H1 (cell line): ENCODE measurements around the gene SH3PXD2A. TPM values are rescaled to one million over a fixed set of nuclear protein-coding genes. Genes with fewer than 3 reads are reported as not detected.
A peak's percentile ranks its signal among the peaks of the same experiment; 100 is the strongest.

ENCODE experiments used
- CTCF ChIA-PET: fragments of 300-600 bp; sonication (Branson Sonifier 250); formaldehyde crosslinking; loops from one replicate; lab custom pipeline; 2021; ENCODE audit not compliant: partially characterized antibody; lab: Charles Lee
- POLR2A ChIA-PET: fragments of 300-600 bp; sonication (Branson Sonifier 250); formaldehyde crosslinking; loops from one replicate; lab custom pipeline; 2021; ENCODE audit warnings: inconsistent platforms; ENCODE audit not compliant: partially characterized antibody; lab: Charles Lee
- DNase-seq, 2 experiments: peaks; one replicate each; pipeline versions ENCODE4 v3.0.0 to v3.0.0-alpha.2; 2010 to 2022; ENCODE audit warnings: low spot score in 2 of 2, low read depth in 1 of 2, mixed read lengths in 1 of 2
- FAIRE-seq: peaks from 2 replicates; lab custom pipeline; 2011; peaks lifted over from hg19 to GRCh38; lab: Jason Lieb, UNC
- H2AFZ ChIP-seq: 2 replicates; pipeline ENCODE4 v1.8.1; 2012; ENCODE audit warnings: low read length, inconsistent platforms
- H2AK5ac ChIP-seq: 2 replicates; pipeline ENCODE4 v1.6.1; 2013; ENCODE audit warnings: low read depth, low read length
- H2BK120ac ChIP-seq: replicated peaks from 2 replicates; pipeline ENCODE3; 2013; ENCODE audit warnings: low read depth, low read length, inconsistent platforms
- H2BK12ac ChIP-seq: 2 replicates; pipeline ENCODE4 v1.6.1; 2013; ENCODE audit warnings: low read depth, low read length
- H2BK15ac ChIP-seq: 2 replicates; pipeline ENCODE4 v1.6.1; 2013; ENCODE audit warnings: low read length
- H2BK20ac ChIP-seq: 2 replicates; pipeline ENCODE4 v1.6.1; 2013; ENCODE audit warnings: low read length
- H2BK5ac ChIP-seq: 2 replicates; pipeline ENCODE4 v1.6.1; 2013; ENCODE audit warnings: low read depth, low read length
- H3K14ac ChIP-seq: 2 replicates; pipeline ENCODE4 v1.6.1; 2013; ENCODE audit warnings: inconsistent platforms; ENCODE audit not compliant: insufficient read length
- H3K18ac ChIP-seq: 2 replicates; pipeline ENCODE4 v1.6.1; 2013; ENCODE audit warnings: low read length; ENCODE audit errors: extremely low read depth
- H3K23ac ChIP-seq: 2 replicates; pipeline ENCODE4 v1.6.1; 2013; ENCODE audit warnings: inconsistent platforms; ENCODE audit not compliant: insufficient read length
- H3K23me2 ChIP-seq: 2 replicates; pipeline ENCODE4 v1.6.1; 2013; ENCODE audit warnings: low read depth, low read length
- H3K27ac ChIP-seq: 2 replicates; pipeline ENCODE4 v1.6.1; 2011; ENCODE audit warnings: low read depth, low read length, inconsistent platforms
- H3K27me3 ChIP-seq, 4 experiments: replicated peaks in 1 of 4; 1 replicate in 1 of 4; 2 replicates in 3 of 4; pipeline versions ENCODE4 v1.6.1 to v1.8.1; 2011 to 2013; ENCODE audit warnings: low read length in 3 of 4, mild to moderate bottlenecking in 3 of 4, inconsistent platforms in 2 of 4, mixed read lengths in 2 of 4, moderate library complexity in 1 of 4; ENCODE audit not compliant: control insufficient read depth in 3 of 4, insufficient read depth in 3 of 4; ENCODE audit errors: extremely low read depth in 1 of 4
- H3K36me3 ChIP-seq, 4 experiments: 2 replicates each; pipeline versions ENCODE4 v1.6.1 to v1.8.1; 2011 to 2013; ENCODE audit warnings: mild to moderate bottlenecking in 4 of 4, low read length in 3 of 4, moderate library complexity in 2 of 4, control low read depth in 1 of 4, inconsistent platforms in 1 of 4; ENCODE audit not compliant: insufficient read depth in 4 of 4, control insufficient read depth in 2 of 4
- H3K4ac ChIP-seq: replicated peaks from 2 replicates; pipeline ENCODE3; 2013; ENCODE audit warnings: low read length, low read depth, mixed read lengths, inconsistent platforms; ENCODE audit not compliant: insufficient read length
- H3K4me1 ChIP-seq, 4 experiments: replicated peaks in 1 of 4; 1 replicate in 1 of 4; 2 replicates in 3 of 4; pipeline versions ENCODE4 v1.6.1 to v1.8.1; 2011 to 2013; ENCODE audit warnings: low read length in 3 of 4, inconsistent platforms in 2 of 4, mixed read lengths in 1 of 4; ENCODE audit not compliant: insufficient read depth in 4 of 4, control insufficient read depth in 3 of 4
- H3K4me2 ChIP-seq, 2 experiments: 2 replicates each; pipeline versions ENCODE4 v1.6.1 to v1.8.1; 2011 to 2013; ENCODE audit warnings: low read depth in 2 of 2, low read length in 2 of 2, control low read depth in 1 of 2, inconsistent platforms in 1 of 2, mild to moderate bottlenecking in 1 of 2; ENCODE audit not compliant: insufficient read depth in 1 of 2
- H3K4me3 ChIP-seq, 4 experiments: fragments of 200-600, 300-600 bp in 1 of 4; sonication (generic), shearing (Covaris generic), sonication (Bioruptor Twin) in 1 of 4; 2 replicates each; pipeline versions ENCODE4 v1.5.1 to v1.8.1; 2011 to 2016; ENCODE audit warnings: low read length in 4 of 4, low read depth in 3 of 4, control low read depth in 2 of 4, inconsistent platforms in 2 of 4, mild to moderate bottlenecking in 2 of 4, mixed read lengths in 1 of 4, moderate library complexity in 1 of 4; ENCODE audit not compliant: insufficient read depth in 2 of 4; ENCODE audit errors: extremely low read depth in 1 of 4
- H3K56ac ChIP-seq: replicated peaks from 2 replicates; pipeline ENCODE3; 2013; ENCODE audit warnings: low read depth, mild to moderate bottlenecking, mixed read lengths, low read length, inconsistent platforms; ENCODE audit not compliant: insufficient read length
- H3K79me1 ChIP-seq: 2 replicates; pipeline ENCODE4 v1.6.1; 2013; ENCODE audit warnings: low read depth, low read length, control low read depth
- H3K79me2 ChIP-seq, 2 experiments: 2 replicates each; pipeline versions ENCODE4 v1.6.1 to v1.8.1; 2012 to 2013; ENCODE audit warnings: low read length in 2 of 2, mild to moderate bottlenecking in 2 of 2, inconsistent platforms in 1 of 2; ENCODE audit not compliant: insufficient read depth in 2 of 2, control insufficient read depth in 1 of 2
- H3K9ac ChIP-seq, 4 experiments: replicated peaks in 1 of 4; 1 replicate in 1 of 4; 2 replicates in 3 of 4; pipeline versions ENCODE4 v1.6.1 to v1.8.1; 2011 to 2013; ENCODE audit warnings: low read depth in 3 of 4, low read length in 3 of 4, control low read depth in 2 of 4, mild to moderate bottlenecking in 2 of 4, moderate library complexity in 2 of 4, inconsistent platforms in 1 of 4; ENCODE audit errors: extremely low read depth in 1 of 4
- H3K9me3 ChIP-seq, 2 experiments: 2 replicates each; pipeline versions ENCODE4 v1.6.1 to v1.8.1; 2012 to 2013; ENCODE audit warnings: mild to moderate bottlenecking in 2 of 2, moderate library complexity in 2 of 2, control low read depth in 1 of 2, inconsistent platforms in 1 of 2, low read depth in 1 of 2, low read length in 1 of 2, mixed read lengths in 1 of 2; ENCODE audit not compliant: insufficient read depth in 2 of 2
- H4K20me1 ChIP-seq, 2 experiments: replicated peaks in 1 of 2; 2 replicates each; pipeline versions ENCODE3 to v1.8.1; 2011 to 2013; ENCODE audit warnings: inconsistent platforms in 2 of 2, low read length in 2 of 2, mild to moderate bottlenecking in 1 of 2; ENCODE audit not compliant: insufficient read depth in 2 of 2, control insufficient read depth in 1 of 2
- H4K5ac ChIP-seq: 2 replicates; pipeline ENCODE4 v1.6.1; 2013; ENCODE audit warnings: low read length, low read depth, mixed read lengths, inconsistent platforms; ENCODE audit not compliant: insufficient read length
- H4K8ac ChIP-seq: 2 replicates; pipeline ENCODE4 v1.8.0; 2013; ENCODE audit warnings: mild to moderate bottlenecking, moderate library complexity, low read length, inconsistent platforms; ENCODE audit not compliant: insufficient read depth; ENCODE audit errors: extremely low read depth
- H4K91ac ChIP-seq: replicated peaks from 2 replicates; pipeline ENCODE3; 2013; ENCODE audit warnings: low read length, mixed read lengths, inconsistent platforms; ENCODE audit not compliant: insufficient read length
- BCL11A ChIP-seq, 2 experiments: IDR thresholded peaks; one replicate each; pipeline ENCODE4 v1.6.1; 2011; ENCODE audit warnings: low read depth in 2 of 2, low read length in 2 of 2, mild to moderate bottlenecking in 2 of 2
- CHD1 ChIP-seq: IDR thresholded peaks from 2 replicates; pipeline ENCODE4 v1.6.1; 2012; ENCODE audit warnings: low read depth, low read length, improper control_type of control experiment
- CHD2 ChIP-seq: IDR thresholded peaks from 2 replicates; pipeline ENCODE4 v1.6.1; 2012; ENCODE audit warnings: low read length, improper control_type of control experiment
- CREB1 ChIP-seq: IDR thresholded peaks from 2 replicates; pipeline ENCODE4 v1.6.1; 2012; ENCODE audit warnings: inconsistent platforms
- KDM5A ChIP-seq: fragments of 200-600 bp; IDR thresholded peaks from 2 replicates; pipeline ENCODE4 v1.7.1; 2012; ENCODE audit warnings: mild to moderate bottlenecking, low read length, inconsistent platforms, mixed read lengths
- POLR2A ChIP-seq, 2 experiments: IDR thresholded peaks; 1 replicate in 1 of 2; 2 replicates in 1 of 2; pipeline ENCODE4 v1.6.1; 2011; ENCODE audit warnings: low read depth in 2 of 2, low read length in 2 of 2, mild to moderate bottlenecking in 2 of 2; ENCODE audit errors: control extremely low read depth in 1 of 2
- RBBP5 ChIP-seq: IDR thresholded peaks from 2 replicates; pipeline ENCODE4 v1.7.1; 2012; ENCODE audit warnings: low read depth, mild to moderate bottlenecking, inconsistent platforms, low read length, moderate library complexity, borderline replicate concordance
- RXRA ChIP-seq: IDR thresholded peaks from 2 replicates; pipeline ENCODE4 v1.6.1; 2011; ENCODE audit warnings: low read depth, mild to moderate bottlenecking, low read length, moderate library complexity; ENCODE audit not compliant: insufficient read depth
- SIX5 ChIP-seq: IDR thresholded peaks from 2 replicates; pipeline ENCODE4 v1.6.1; 2011; ENCODE audit warnings: mild to moderate bottlenecking, low read depth, low read length
- SP2 ChIP-seq: IDR thresholded peaks from 2 replicates; pipeline ENCODE4 v1.6.1; 2012; ENCODE audit warnings: mild to moderate bottlenecking, low read length, inconsistent platforms
- TBP ChIP-seq: IDR thresholded peaks from 2 replicates; pipeline ENCODE4 v1.6.1; 2011; ENCODE audit warnings: low read depth, low read length, improper control_type of control experiment
- TCF12 ChIP-seq: IDR thresholded peaks from 2 replicates; pipeline ENCODE4 v1.6.1; 2011; ENCODE audit warnings: low read depth, mild to moderate bottlenecking, low read length
- WGBS, 2 experiments: shearing (Covaris generic) in 1 of 2; methylation state at CpG; one replicate each; pipeline versions ENCODE4 v1.1.6 to v1.1.7; 2013 to 2015; ENCODE audit warnings: low lambda C conversion rate in 2 of 2, mixed read lengths in 2 of 2, inconsistent platforms in 1 of 2, low coverage in 1 of 2, missing lambda C conversion rate in 1 of 2; ENCODE audit not compliant: insufficient replicate concordance in 2 of 2, insufficient coverage in 1 of 2, insufficient read length in 1 of 2; ENCODE audit errors: extremely low coverage in 1 of 2, missing lambda C conversion rate in 1 of 2; 5-methylcytosine and 5-hydroxymethylcytosine counted together
- polyA plus RNA-seq, 7 experiments: library from polyadenylated mRNA; depleted of rRNA in 3 of 7; stranded (reverse) in 5 of 7; unstranded in 2 of 7; fragments of >200 nt in 5 of 7; fragments of 200-250 nt in 2 of 7; gene quantifications; 1 replicate in 5 of 7; 2 replicates in 1 of 7; 4 replicates in 1 of 7; pipeline versions ENCODE4 v1.2.1 to v1.2.3, GENCODE V29; 2011 to 2013; ENCODE audit warnings: missing spikeins in 2 of 7, mixed read lengths in 2 of 7
- total RNA-seq: library from RNA; stranded (reverse); fragmentation: NEBNext Ultra II Directional; extraction: Animal tissue kit (Norgen Biotek cat#: 25700); gene quantifications from 2 replicates; pipeline ENCODE4 v1.2.1, GENCODE V29; 2021
- TF ChIP-seq, protein P1 (sequence below): IDR thresholded peaks from 2 replicates; pipeline ENCODE4 v1.6.1; 2012; ENCODE audit warnings: low read length, inconsistent platforms

The SH3PXD2A gene
- total and polyA plus RNA-seq, 2 of the 8 experiments (the other 6 are each of a cell fraction or from before 2014, with no cell fraction given), result 5.4 to 16.3 TPM

DNA sequence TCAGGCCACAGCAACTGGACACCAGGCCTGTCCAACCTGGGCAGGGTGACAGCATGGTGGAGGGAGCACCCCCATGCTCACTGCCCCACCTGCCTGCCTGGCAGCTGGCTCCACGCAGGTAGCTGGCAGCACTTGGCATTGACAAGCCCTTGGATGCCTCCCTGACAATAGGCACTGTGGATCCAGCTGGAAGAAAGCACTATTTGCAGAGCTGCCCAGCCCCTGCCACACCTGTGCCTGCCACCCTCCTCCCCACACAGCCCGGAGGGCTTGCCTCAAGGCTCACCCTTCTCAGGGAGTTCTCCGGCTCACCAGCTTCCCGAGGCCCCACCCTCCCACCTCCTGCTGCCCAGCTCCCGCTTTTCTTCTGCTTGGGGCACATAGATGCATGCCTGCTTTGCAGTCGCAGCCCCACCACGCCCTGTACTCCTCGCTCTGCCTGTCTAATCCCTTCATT, 201.8 kb downstream of the SH3PXD2A start:
- no peak overlapping the region for H3K14ac ChIP-seq
- no peak overlapping the region for H2AK5ac ChIP-seq
- WGBS, 2 experiments, result 79% methylated on average over 7 of the region's 8 CpGs; no CpG with 5 or more reads in 1 of the 2 experiments
- peaks cover 0 to 2% of the 10 kb centered on the region in 2 experiments for H4K20me1 ChIP-seq
- H3K4me3 ChIP-seq, result no peak overlapping the region
- no peak overlapping the region for H4K5ac ChIP-seq
- 0 out of 4 replicates have a peak, but pooled peaks cover 0 to 3% of the 10 kb centered on the region in 2 experiments for H3K79me2 ChIP-seq
- ChIA-PET CTCF (interaction anchor here (0.7 to 27.1 kb wide), 10 partner anchors 9 to 89 kb away, joined by 3 to 336 read pairs (median 4); no protein-coding TSS in a partner anchor), POLR2A (no interaction called here)
- no peak overlapping the region for H2AFZ ChIP-seq
- H3K36me3 ChIP-seq, result peaks cover 0 to 6% (median 2%) of the 10 kb centered on the region in 4 experiments; a peak in 1 of 8 replicates
- H2BK15ac ChIP-seq, result no peak overlapping the region
- H3K4ac ChIP-seq, result no peak overlapping the region
- H2BK20ac ChIP-seq, result no peak overlapping the region
- no peak overlapping the region for H3K23ac ChIP-seq
- H4K91ac ChIP-seq, result no peak overlapping the region
- H3K79me1 ChIP-seq, result peaks cover 3% of the 10 kb centered on the region; the same call in 1 of the 2 replicates
- H4K8ac ChIP-seq, result peak overlapping the region; percentile 4; the same call in 1 of the 2 replicates
- H3K9ac ChIP-seq, result no peak overlapping the region
- no peak overlapping the region for H3K4me2 ChIP-seq
- no peak for DNase-seq
- H3K18ac ChIP-seq, result no peak overlapping the region
- peaks cover 0 to 27% (median 14%) of the 10 kb centered on the region in 4 experiments; a peak in 6 of 7 replicates for H3K4me1 ChIP-seq
- no peak overlapping the region for H2BK120ac ChIP-seq
- no peaks in the 10 kb centered on the region for H3K23me2 ChIP-seq
- H3K27ac ChIP-seq, result no peak overlapping the region
- peak overlapping the region; percentile 12; the same call in 1 of the 2 replicates for H2BK5ac ChIP-seq
- no peak overlapping the region for H3K56ac ChIP-seq
- no peak overlapping the region for H2BK12ac ChIP-seq
- H3K27me3 ChIP-seq, result no peaks in the 10 kb centered on the region
- H3K9me3 ChIP-seq, result no peaks in the 10 kb centered on the region
- no peak for FAIRE-seq
- TF ChIP-seq SIX5 (no peak), RBBP5 (no peak), TBP (no peak), SP2 (no peak), POLR2A (IDR thresholded peaks at IDR 0.05; ENCODE audit: control extremely low read depth in 1 of 2, low read depth in 2 of 2, low read length in 2 of 2) (no peak), KDM5A (no peak), BCL11A (IDR thresholded peaks at IDR 0.05; ENCODE audit: low read depth in 2 of 2, low read length in 2 of 2) (no peak), TCF12 (no peak), RXRA (no peak), CREB1 (no peak), CHD1 (no peak), CHD2 (no peak)
- TF ChIP-seq, protein P1, sequence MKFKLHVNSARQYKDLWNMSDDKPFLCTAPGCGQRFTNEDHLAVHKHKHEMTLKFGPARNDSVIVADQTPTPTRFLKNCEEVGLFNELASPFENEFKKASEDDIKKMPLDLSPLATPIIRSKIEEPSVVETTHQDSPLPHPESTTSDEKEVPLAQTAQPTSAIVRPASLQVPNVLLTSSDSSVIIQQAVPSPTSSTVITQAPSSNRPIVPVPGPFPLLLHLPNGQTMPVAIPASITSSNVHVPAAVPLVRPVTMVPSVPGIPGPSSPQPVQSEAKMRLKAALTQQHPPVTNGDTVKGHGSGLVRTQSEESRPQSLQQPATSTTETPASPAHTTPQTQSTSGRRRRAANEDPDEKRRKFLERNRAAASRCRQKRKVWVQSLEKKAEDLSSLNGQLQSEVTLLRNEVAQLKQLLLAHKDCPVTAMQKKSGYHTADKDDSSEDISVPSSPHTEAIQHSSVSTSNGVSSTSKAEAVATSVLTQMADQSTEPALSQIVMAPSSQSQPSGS, result no peak
